CD4-positive, alpha-beta T cell treated with Interferon alpha-2 for 1 hour (primary cell): ENCODE data around the gene TPMT.
"Not testable (repeated sequence)": the region's sequence is repeated elsewhere in the genome, so short reads cannot be mapped to it uniquely, and the experiment has no call there.

Experiments
- DNase-seq, 2 donors: peaks; one replicate each; pipeline ENCODE4 v3.0.0-alpha.2; 2020 to 2022

TPMT gene

GRCh38 chr6:18155150-18155863, 430 bp upstream of the TPMT start, which contains the start of gene KDM1B:
Gene KDM1B (plus strand): TSS chr6:18155422. CDS start chr6:18159896, 4,474 bp downstream.
- peak; percentile 98 to 99 for DNase-seq

GRCh38 chr6:18153311-18153703, 1.6 kb downstream of the TPMT start:
- no peak for DNase-seq

GRCh38 chr6:18151801-18152200, 3.1 kb downstream of the TPMT start:
- no peak for DNase-seq

- not testable (repeated sequence) for DNase-seq
Measured at GRCh38 chr6:18151391-18151790, 3.5 kb downstream of the TPMT start.

- DNase-seq, result peak in 1 of 2 donors; percentile 6
Measured at GRCh38 chr6:18148304-18149025, 6.4 kb downstream of the TPMT start.

- no peak for DNase-seq
Measured at GRCh38 chr6:18147616-18148015, 7.3 kb downstream of the TPMT start.

GRCh38 chr6:18147160-18147559, 7.7 kb downstream of the TPMT start:
- no peak for DNase-seq

- no peak for DNase-seq
Measured at GRCh38 chr6:18142591-18142861, 12.4 kb downstream of the TPMT start.

GRCh38 chr6:18141805-18142590, 12.9 kb downstream of the TPMT start:
- no peak for DNase-seq

GRCh38 chr6:18139935-18140621, 14.8 kb downstream of the TPMT start:
- DNase-seq, result no peak

GRCh38 chr6:18138906-18139305, 16.0 kb downstream of the TPMT start:
- no peak for DNase-seq

- no peak for DNase-seq
Measured at GRCh38 chr6:18136260-18136659, 18.6 kb downstream of the TPMT start.

- no peak for DNase-seq
Measured at GRCh38 chr6:18135171-18135570, 19.7 kb downstream of the TPMT start.

- no peak for DNase-seq
Measured at GRCh38 chr6:18132346-18132745, 22.5 kb downstream of the TPMT start.

- DNase-seq, result no peak
Measured at GRCh38 chr6:18126121-18126520, 28.8 kb downstream of the TPMT start.

- peak; percentile 76 to 80 for DNase-seq
Measured at GRCh38 chr6:18122128-18123093, 32.5 kb downstream of the TPMT start, which contains the start of gene NHLRC1. Gene NHLRC1 (minus strand): TSS chr6:18122677. CDS start chr6:18122606, 71 bp downstream.

GRCh38 chr6:18121580-18122127, 33.2 kb downstream of the TPMT start:
- no peak for DNase-seq

- DNase-seq, result no peak
Measured at GRCh38 chr6:18119236-18119635, 35.6 kb downstream of the TPMT start.

GRCh38 chr6:18118330-18118729, 36.5 kb downstream of the TPMT start:
- no peak for DNase-seq

GRCh38 chr6:18117136-18117535, 37.7 kb downstream of the TPMT start:
- no peak for DNase-seq

GRCh38 chr6:18115356-18115755, 39.5 kb downstream of the TPMT start:
- DNase-seq, result no peak

- no peak for DNase-seq
Measured at GRCh38 chr6:18110162-18110561, 44.7 kb downstream of the TPMT start.
